ENCODE results near the gene CFAP61. TPM values are rescaled to one million over a fixed set of nuclear protein-coding genes. Genes with fewer than 3 reads are reported as not detected.

CFAP61 gene
- total and polyA plus RNA-seq, 2 experiments from 2014 or later = 0.21 TPM; not detected in 1

DNA sequence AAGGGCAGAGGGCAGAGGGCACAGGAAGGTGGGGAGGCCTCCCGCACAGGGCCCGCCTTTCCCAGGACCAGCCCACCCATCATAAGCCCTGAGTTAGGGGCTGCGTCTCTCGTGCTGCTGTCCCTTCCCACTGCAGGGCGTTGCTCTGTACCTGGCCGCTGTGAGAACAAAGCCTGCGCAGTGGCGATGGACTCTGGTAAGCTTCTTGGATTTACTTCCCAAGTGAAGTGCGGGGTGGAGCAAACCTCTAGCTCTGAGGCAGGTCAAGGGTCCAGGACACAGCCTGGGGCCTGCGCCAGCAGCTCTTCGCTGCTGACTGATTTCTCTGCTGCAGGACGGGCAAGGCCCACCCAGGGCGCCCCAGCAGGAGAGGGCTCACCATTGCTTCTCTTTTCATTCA lies 339.4 kb downstream of the CFAP61 start:
- Histone ChIP-seq H3K9me2 (ENCODE audit: insufficient read depth) (no peaks in the 10 kb centered on the region), H3K36me3 (ENCODE audit: insufficient read depth) (no peaks in the 10 kb centered on the region), H3K27ac (ENCODE audit: low read depth) (no peak overlapping the region), H3K27me3 (ENCODE audit: insufficient read depth) (no peaks in the 10 kb centered on the region), H3K4me3 (no peak overlapping the region), H3F3A (replicated peaks; ENCODE audit: low read depth) (no peaks in the 10 kb centered on the region), H4K20me1 (replicated peaks; ENCODE audit: insufficient read depth) (no peaks in the 10 kb centered on the region), H3K4me1 (ENCODE audit: insufficient read depth) (no peaks in the 10 kb centered on the region), H3K79me2 (replicated peaks; ENCODE audit: insufficient read depth) (no peaks in the 10 kb centered on the region), H2AFZ (no peak overlapping the region), H3K4me2 (no peak overlapping the region)
- TF ChIP-seq CREB1 (CRISPR knock-in tag; IDR thresholded peaks at IDR 0.05; ENCODE audit: low read depth) = no peak
- TF ChIP-seq POLR2AphosphoS5 (IDR thresholded peaks at IDR 0.05; ENCODE audit: low read depth) = no peak
- TF ChIP-seq, protein P1, sequence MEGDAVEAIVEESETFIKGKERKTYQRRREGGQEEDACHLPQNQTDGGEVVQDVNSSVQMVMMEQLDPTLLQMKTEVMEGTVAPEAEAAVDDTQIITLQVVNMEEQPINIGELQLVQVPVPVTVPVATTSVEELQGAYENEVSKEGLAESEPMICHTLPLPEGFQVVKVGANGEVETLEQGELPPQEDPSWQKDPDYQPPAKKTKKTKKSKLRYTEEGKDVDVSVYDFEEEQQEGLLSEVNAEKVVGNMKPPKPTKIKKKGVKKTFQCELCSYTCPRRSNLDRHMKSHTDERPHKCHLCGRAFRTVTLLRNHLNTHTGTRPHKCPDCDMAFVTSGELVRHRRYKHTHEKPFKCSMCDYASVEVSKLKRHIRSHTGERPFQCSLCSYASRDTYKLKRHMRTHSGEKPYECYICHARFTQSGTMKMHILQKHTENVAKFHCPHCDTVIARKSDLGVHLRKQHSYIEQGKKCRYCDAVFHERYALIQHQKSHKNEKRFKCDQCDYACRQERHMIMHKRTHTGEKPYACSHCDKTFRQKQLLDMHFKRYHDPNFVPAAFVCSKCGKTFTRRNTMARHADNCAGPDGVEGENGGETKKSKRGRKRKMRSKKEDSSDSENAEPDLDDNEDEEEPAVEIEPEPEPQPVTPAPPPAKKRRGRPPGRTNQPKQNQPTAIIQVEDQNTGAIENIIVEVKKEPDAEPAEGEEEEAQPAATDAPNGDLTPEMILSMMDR (conservative IDR thresholded peaks at IDR 0.05; ENCODE audit: low read depth in 2 of 2) = no peak
- no peak for TF ChIP-seq EZH2 (IDR thresholded peaks at IDR 0.05; ENCODE audit: low read depth, unreplicated experiment)
- no peak for TF ChIP-seq ZNF331 (CRISPR knock-in tag; IDR thresholded peaks at IDR 0.05; ENCODE audit: low read depth)
- no peak for TF ChIP-seq STAT1 (IDR thresholded peaks at IDR 0.05; ENCODE audit: unreplicated experiment)
- TF ChIP-seq, protein P2, sequence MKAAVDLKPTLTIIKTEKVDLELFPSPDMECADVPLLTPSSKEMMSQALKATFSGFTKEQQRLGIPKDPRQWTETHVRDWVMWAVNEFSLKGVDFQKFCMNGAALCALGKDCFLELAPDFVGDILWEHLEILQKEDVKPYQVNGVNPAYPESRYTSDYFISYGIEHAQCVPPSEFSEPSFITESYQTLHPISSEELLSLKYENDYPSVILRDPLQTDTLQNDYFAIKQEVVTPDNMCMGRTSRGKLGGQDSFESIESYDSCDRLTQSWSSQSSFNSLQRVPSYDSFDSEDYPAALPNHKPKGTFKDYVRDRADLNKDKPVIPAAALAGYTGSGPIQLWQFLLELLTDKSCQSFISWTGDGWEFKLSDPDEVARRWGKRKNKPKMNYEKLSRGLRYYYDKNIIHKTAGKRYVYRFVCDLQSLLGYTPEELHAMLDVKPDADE (IDR thresholded peaks at IDR 0.05) = no peak
- TF ChIP-seq, protein P3, sequence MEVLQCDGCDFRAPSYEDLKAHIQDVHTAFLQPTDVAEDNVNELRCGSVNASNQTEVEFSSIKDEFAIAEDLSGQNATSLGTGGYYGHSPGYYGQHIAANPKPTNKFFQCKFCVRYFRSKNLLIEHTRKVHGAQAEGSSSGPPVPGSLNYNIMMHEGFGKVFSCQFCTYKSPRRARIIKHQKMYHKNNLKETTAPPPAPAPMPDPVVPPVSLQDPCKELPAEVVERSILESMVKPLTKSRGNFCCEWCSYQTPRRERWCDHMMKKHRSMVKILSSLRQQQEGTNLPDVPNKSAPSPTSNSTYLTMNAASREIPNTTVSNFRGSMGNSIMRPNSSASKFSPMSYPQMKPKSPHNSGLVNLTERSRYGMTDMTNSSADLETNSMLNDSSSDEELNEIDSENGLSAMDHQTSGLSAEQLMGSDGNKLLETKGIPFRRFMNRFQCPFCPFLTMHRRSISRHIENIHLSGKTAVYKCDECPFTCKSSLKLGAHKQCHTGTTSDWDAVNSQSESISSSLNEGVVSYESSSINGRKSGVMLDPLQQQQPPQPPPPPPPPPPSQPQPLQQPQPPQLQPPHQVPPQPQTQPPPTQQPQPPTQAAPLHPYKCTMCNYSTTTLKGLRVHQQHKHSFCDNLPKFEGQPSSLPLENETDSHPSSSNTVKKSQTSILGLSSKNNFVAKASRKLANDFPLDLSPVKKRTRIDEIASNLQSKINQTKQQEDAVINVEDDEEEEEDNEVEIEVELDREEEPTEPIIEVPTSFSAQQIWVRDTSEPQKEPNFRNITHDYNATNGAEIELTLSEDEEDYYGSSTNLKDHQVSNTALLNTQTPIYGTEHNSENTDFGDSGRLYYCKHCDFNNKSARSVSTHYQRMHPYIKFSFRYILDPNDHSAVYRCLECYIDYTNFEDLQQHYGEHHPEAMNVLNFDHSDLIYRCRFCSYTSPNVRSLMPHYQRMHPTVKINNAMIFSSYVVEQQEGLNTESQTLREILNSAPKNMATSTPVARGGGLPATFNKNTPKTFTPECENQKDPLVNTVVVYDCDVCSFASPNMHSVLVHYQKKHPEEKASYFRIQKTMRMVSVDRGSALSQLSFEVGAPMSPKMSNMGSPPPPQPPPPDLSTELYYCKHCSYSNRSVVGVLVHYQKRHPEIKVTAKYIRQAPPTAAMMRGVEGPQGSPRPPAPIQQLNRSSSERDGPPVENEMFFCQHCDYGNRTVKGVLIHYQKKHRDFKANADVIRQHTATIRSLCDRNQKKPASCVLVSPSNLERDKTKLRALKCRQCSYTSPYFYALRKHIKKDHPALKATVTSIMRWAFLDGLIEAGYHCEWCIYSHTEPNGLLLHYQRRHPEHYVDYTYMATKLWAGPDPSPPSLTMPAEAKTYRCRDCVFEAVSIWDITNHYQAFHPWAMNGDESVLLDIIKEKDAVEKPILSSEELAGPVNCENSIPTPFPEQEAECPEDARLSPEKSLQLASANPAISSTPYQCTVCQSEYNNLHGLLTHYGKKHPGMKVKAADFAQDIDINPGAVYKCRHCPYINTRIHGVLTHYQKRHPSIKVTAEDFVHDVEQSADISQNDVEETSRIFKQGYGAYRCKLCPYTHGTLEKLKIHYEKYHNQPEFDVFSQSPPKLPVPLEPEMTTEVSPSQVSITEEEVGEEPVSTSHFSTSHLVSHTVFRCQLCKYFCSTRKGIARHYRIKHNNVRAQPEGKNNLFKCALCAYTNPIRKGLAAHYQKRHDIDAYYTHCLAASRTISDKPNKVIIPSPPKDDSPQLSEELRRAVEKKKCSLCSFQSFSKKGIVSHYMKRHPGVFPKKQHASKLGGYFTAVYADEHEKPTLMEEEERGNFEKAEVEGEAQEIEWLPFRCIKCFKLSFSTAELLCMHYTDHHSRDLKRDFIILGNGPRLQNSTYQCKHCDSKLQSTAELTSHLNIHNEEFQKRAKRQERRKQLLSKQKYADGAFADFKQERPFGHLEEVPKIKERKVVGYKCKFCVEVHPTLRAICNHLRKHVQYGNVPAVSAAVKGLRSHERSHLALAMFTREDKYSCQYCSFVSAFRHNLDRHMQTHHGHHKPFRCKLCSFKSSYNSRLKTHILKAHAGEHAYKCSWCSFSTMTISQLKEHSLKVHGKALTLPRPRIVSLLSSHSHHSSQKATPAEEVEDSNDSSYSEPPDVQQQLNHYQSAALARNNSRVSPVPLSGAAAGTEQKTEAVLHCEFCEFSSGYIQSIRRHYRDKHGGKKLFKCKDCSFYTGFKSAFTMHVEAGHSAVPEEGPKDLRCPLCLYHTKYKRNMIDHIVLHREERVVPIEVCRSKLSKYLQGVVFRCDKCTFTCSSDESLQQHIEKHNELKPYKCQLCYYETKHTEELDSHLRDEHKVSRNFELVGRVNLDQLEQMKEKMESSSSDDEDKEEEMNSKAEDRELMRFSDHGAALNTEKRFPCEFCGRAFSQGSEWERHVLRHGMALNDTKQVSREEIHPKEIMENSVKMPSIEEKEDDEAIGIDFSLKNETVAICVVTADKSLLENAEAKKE (CRISPR knock-in tag; IDR thresholded peaks at IDR 0.05) = no peak
- Mint-ChIP-seq H3K27me3 (ENCODE audit: insufficient read depth, low read depth, poor library complexity) (peaks cover 4% of the 10 kb centered on the region), H3K27ac (no peak overlapping the region; the same call in 1 of the 2 replicates), H3K4me1 (peaks cover 23% of the 10 kb centered on the region), H3K36me3 (ENCODE audit: low read depth) (no peaks in the 10 kb centered on the region; the same call in 2 of the 3 replicates), H3K9me3 (no peaks in the 10 kb centered on the region), H3K4me3 (no peak overlapping the region)
- DNase-seq (ENCODE audit: low spot score) (no peak), ATAC-seq (no peak)

Data from GM23338 (cell line).